Fibroblast of skin of right biceps (primary cell): ENCODE data around the gene ENTPD1.
"Not testable (repeated sequence)": the region's sequence is repeated elsewhere in the genome, so short reads cannot be mapped to it uniquely, and the experiment has no call there.

Experiments
- DNase-seq: peaks from one replicate; pipeline ENCODE4 v3.0.0-alpha.2; 2013

Gene ENTPD1

DNA sequence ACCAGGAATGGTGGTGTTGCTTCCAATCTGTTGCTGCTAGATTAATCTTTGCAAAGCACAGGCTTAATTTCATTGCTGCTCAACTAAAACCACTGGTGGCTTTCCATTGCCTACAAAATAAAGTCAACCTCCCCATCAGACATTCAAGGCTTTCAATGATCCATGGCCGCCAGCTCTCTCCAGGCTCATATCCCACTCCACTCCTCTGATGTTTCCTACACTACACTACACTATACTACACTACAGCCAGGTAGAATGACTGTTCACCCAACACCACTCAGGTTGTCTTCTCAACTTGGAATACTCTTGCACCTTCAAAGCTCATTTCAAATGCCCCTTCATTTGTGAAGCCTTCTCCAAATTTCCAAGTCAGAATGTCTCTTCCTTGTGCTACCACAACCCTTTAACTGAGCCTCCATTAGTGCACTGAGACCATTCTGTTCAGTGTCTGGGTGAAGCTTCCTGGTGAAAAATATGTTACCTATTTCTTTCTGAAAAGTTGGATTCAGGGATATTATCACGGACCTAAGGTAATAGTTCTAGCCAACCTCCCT lies 116.3 kb downstream of the ENTPD1 start:
- no peak for DNase-seq

DNA sequence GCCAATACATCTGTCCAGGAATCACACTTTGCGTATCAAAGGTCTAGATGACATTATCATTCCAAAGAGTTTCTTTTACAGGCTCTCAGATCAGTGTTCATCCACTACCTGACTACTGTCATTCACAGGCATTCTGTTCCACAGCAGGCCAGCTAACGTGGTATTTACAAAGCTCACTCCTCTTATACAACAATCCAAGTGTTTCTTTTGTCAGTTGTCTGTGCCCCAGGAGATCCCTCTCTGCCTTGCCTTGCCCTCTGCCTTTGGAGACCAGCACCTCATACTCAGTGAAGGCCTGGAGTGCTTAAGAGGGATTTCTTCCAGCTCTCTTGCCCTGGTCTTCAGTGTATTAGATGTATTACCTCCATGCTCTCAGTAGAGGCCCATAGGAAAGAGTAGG lies 117.2 kb downstream of the ENTPD1 start:
- no peak for DNase-seq

DNA sequence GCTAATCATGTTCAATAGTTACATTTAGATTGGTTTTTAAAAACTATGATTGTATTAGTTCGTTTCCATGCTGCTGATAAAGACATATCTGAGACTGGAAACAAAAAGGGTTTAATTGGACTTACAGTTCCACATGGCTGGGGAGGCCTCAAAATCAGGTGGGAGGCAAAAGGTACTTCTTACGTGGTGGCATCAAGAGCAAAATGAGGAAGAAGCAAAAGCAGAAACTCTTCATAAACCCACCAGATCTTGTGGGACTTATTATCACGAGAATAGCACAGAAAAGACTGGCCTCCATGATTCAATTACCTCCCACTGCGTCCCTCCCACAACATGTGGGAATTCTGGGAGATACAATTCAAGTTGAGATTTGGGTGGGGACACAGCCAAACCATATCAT lies 117.7 kb downstream of the ENTPD1 start:
- DNase-seq, result no peak

GRCh38 chr10:95874783-95875182 lies 118.8 kb downstream of the ENTPD1 start:
- not testable (repeated sequence) for DNase-seq

GRCh38 chr10:95876756-95877155 lies 120.8 kb downstream of the ENTPD1 start:
- no peak for DNase-seq

- DNase-seq, result no peak
Measured at GRCh38 chr10:95877881-95878280, 121.9 kb downstream of the ENTPD1 start.

- DNase-seq, result no peak
Measured at GRCh38 chr10:95880704-95881103, 124.7 kb downstream of the ENTPD1 start.

GRCh38 chr10:95881316-95881715 lies 125.4 kb downstream of the ENTPD1 start:
- DNase-seq, result no peak

- DNase-seq, result no peak
Measured at GRCh38 chr10:95889830-95890229, 133.9 kb downstream of the ENTPD1 start.

DNA sequence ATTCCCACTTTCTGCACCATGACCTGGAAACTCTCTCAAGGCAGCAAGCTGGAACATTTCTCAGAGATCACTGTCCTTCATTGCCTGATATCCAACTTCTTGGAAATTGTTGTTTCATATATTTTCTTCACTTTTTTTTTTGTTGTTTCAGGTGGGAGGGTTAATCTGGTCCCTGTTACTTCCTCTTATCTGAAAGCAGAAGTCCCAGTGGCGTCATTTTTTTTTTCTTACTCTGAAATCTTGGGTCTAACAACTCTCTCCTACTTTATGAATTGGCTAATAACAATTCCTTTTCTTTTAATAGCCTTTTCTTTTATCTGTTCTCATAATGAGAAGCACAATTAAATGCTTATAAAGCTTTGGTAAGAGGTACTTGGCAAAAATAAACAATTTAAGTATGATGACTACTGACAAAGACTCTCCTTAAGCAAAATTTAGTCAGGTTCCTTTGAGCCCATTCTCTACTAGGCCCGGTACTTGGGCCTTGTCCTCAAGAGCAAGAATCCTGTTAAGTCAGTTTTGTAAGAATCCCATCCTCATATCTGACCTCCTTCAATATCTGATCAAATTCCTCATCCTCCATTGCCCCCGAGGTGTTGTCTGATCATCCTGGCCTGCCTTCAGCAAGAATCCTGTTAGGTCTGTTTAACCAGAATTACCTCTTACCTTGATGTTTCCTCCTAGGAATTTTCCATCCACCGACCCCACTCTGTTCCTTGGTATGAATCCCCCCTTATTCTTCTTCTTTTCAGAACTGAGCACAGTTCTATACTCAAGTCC lies 140.3 kb downstream of the ENTPD1 start:
- DNase-seq, result no peak

DNA sequence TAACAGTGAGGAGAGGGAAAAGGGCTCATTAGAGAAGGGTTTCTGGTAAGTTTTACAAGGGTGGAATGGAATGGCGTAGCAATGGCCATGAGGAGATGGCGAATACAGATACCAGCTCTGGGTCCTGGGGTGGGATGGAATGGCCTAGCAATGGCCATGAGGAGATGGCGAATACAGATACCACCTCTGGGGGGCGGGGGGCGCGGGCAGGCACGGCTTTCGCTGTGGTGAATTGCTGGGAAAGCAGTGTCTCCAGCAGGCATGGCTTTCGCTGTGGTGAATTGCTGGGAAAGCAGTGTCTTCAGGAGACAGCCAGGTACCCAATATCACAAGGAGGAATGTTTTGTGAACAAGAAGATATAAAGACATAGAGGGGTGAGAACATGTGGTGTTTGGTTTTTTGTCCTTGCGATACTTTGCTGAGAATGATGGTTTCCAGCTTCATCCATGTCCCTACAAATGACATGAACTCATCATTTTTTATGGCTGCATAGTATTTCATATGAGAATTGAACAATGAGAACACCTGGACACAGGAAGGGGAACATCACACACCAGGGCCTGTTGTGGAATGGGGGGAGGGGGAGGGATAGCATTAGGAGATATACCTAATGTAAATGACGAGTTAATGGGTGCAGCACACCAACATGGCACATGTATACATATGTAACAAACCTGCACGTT lies 150.1 kb downstream of the ENTPD1 start:
- not testable (repeated sequence) for DNase-seq

- peak; percentile 61 for DNase-seq
Measured at GRCh38 chr10:95906677-95907455, 150.9 kb downstream of the ENTPD1 start.

DNA sequence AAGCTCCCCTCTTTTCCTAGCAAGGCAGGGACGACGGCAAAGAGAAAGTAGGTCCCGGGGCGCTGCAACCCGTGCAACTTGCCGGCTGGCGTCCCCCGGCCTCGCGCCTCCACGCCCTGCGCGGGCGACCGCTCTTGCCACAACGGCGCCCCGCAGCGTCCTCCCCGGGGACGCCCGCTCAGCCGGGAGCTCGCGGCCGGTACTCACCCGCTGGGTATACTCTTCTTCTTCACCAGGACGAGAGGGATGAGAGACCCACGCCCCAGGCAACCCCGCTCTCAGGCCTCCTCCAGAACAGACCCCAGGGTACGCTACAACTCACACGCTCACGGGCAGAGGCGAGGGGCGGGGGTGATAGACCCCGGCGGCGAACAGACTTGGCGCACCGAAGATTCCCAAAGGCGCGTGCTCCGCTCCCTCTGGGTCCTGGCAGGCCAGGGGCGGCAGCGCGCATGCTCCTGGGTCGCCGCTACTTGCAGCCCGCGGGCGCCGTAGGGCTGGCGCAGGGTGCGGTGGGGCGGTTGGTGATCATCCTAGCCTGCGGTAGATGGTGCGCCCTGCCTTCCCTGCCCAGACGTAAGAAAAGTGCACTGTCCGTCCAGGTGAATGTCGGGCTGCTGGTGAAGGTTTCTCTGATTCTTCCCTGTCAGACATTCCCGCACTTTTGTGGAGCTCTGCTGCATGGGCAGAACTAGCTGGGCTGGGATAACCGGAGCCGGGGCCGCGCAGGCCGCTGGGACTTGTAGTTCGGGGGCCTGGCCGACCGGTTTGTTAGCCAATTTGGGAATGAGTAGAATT lies 151.7 kb downstream of the ENTPD1 start, which contains the start of gene CC2D2B:
Gene CC2D2B, plus strand, starts transcription at position 520 of the 798 bp plus-strand sequence. CDS start 3,349 bp downstream, outside the sequence.
- DNase-seq, result peak; percentile 80

- DNase-seq, result no peak
Measured at GRCh38 chr10:95908450-95908849, 152.5 kb downstream of the ENTPD1 start.

- DNase-seq, result peak; percentile 8
Measured at GRCh38 chr10:95909561-95909960, 153.6 kb downstream of the ENTPD1 start.

DNA sequence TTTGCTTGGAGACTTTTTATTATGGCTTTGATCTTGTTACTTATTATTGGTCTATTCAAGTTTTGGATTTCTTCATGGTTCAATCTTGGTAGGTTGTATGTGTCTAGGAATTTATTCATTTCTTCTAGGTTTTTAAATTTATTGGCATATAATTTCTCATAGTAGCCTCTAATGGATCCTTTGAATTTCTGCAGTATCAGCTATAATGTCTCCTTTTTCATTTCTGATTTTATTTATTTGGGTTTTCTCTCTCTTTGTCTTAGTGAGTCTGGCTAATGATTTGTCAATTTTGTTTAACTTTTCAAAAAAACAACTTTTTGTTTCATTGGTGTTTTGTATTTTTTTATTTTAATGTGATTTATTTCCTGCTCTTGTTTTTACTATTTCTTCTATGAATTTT lies 160.1 kb downstream of the ENTPD1 start:
- DNase-seq, result not testable (repeated sequence)
